SIG-M5 (cell line): ENCODE measurements around the gene TBC1D9.

Experiments used
- DNase-seq: peaks from one replicate; lab custom pipeline; 2025; lab: John Stamatoyannopoulos, UW

The TBC1D9 gene

GRCh38 chr4:140691369-140691768 lies 64.8 kb downstream of the TBC1D9 start:
- DNase-seq: no peak

GRCh38 chr4:140690093-140690492 lies 66.1 kb downstream of the TBC1D9 start:
- no peak for DNase-seq

- no peak for DNase-seq
Observed at GRCh38 chr4:140689623-140690022, 66.6 kb downstream of the TBC1D9 start.

- no peak for DNase-seq
Observed at GRCh38 chr4:140688711-140689598, 67.2 kb downstream of the TBC1D9 start.

GRCh38 chr4:140686796-140687195 lies 69.4 kb downstream of the TBC1D9 start:
- no peak for DNase-seq

GRCh38 chr4:140684314-140684713 lies 71.9 kb downstream of the TBC1D9 start:
- DNase-seq: no peak

GRCh38 chr4:140681201-140681600 lies 75.0 kb downstream of the TBC1D9 start:
- no peak for DNase-seq

GRCh38 chr4:140680686-140681085 lies 75.5 kb downstream of the TBC1D9 start:
- DNase-seq: no peak

GRCh38 chr4:140679576-140679975 lies 76.6 kb downstream of the TBC1D9 start:
- no peak for DNase-seq

GRCh38 chr4:140675599-140676231 lies 80.5 kb downstream of the TBC1D9 start:
- DNase-seq: no peak

- no peak for DNase-seq
Observed at GRCh38 chr4:140673729-140674128, 82.5 kb downstream of the TBC1D9 start.

- no peak for DNase-seq
Observed at GRCh38 chr4:140672416-140672815, 83.8 kb downstream of the TBC1D9 start.

- DNase-seq: no peak
Observed at GRCh38 chr4:140668111-140668510, 88.1 kb downstream of the TBC1D9 start.

GRCh38 chr4:140666889-140667614 lies 89.1 kb downstream of the TBC1D9 start:
- no peak for DNase-seq

GRCh38 chr4:140662082-140662869 lies 93.9 kb downstream of the TBC1D9 start:
- no peak for DNase-seq

- no peak for DNase-seq
Observed at GRCh38 chr4:140661550-140661949, 94.6 kb downstream of the TBC1D9 start.

- DNase-seq: no peak
Observed at GRCh38 chr4:140659943-140660700, 96.1 kb downstream of the TBC1D9 start.

GRCh38 chr4:140654495-140654814 lies 101.7 kb downstream of the TBC1D9 start:
- DNase-seq: no peak

GRCh38 chr4:140653718-140654494 lies 102.3 kb downstream of the TBC1D9 start:
- DNase-seq: no peak

- DNase-seq: no peak
Observed at GRCh38 chr4:140652601-140653000, 103.6 kb downstream of the TBC1D9 start.
